ENCODE results near the gene SOX6.

GRCh38 chr11:16167706-16168487 lies 188.4 kb downstream of the SOX6 start:
- no peak for TF ChIP-seq CTCF (IDR thresholded peaks at IDR 0.05)
- no peak for TF ChIP-seq EP300 (IDR thresholded peaks at IDR 0.05)
